ENCODE data around the gene GPR135. TPM values are rescaled to one million over a fixed set of nuclear protein-coding genes. Genes with fewer than 3 reads are reported as not detected.

GPR135 gene
- polyA plus RNA-seq, 1 donor (not counting 4 experiments of a cell fraction or from before 2014, with no cell fraction given), result 0.90 TPM

DNA sequence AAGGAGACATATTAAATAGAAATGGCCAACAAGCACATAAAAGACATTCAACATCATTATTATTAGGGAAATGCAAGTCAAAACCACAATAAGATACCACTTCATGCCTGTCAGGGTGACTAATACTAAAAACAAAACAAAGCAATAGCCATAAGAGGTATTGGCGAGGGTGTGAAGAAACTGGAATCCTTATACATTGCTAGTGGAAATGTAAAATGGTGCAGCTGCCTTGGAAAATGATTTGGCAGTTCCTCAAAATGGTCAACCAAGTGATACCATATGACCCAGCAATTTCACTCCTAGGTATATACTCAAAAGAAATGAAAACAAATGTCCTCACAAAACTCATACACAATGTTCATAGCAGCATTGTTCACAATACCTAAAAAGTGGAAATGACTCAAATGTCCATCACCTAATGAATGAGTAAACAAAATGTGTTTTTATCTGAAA lies 27.0 kb downstream of the GPR135 start:
- no peaks in the 10 kb centered on the region for H4K20me1 ChIP-seq (ENCODE audit: control insufficient read depth, extremely low read depth, insufficient read depth, low read length)
- DNase-seq (ENCODE audit: low read depth, low spot score) (no peak), FAIRE-seq (peak; percentile 82)
- no peak overlapping the region for H3K9ac ChIP-seq (ENCODE audit: control insufficient read depth, extremely low read depth, insufficient read depth, low read length)
- no peaks in the 10 kb centered on the region for H3K9me1 ChIP-seq (ENCODE audit: control insufficient read depth, extremely low read depth, insufficient read depth, low read length)
- no peaks in the 10 kb centered on the region for H3K27me3 ChIP-seq (ENCODE audit: control insufficient read depth, extremely low read depth, insufficient read depth, low read length)
- peak overlapping the region; percentile 34 for H3K4me2 ChIP-seq (ENCODE audit: control insufficient read depth, extremely low read depth, insufficient read depth, low read depth, low read length)
- no peak overlapping the region for H3K4me3 ChIP-seq (ENCODE audit: control insufficient read depth in 2 of 3, extremely low read depth in 1 of 3, insufficient read depth in 2 of 3, low read depth in 1 of 3, low read length in 3 of 3)
- H3K79me2 ChIP-seq (ENCODE audit: control insufficient read depth, insufficient read depth, low read length), result no peaks in the 10 kb centered on the region
- no peak overlapping the region for H3K27ac ChIP-seq (ENCODE audit: control insufficient read depth, insufficient read depth, low read length)
- peaks cover 10% of the 10 kb centered on the region for H3K4me1 ChIP-seq (ENCODE audit: control insufficient read depth, extremely low read depth, insufficient read depth, low read length)
- no peaks in the 10 kb centered on the region for H3K9me3 ChIP-seq (ENCODE audit: control insufficient read depth, low read depth, low read length)
- H2AFZ ChIP-seq (ENCODE audit: control insufficient read depth, low read length), result no peak overlapping the region
- H3K36me3 ChIP-seq (ENCODE audit: control insufficient read depth in 2 of 2, extremely low read depth in 1 of 2, insufficient read depth in 2 of 2, low read length in 2 of 2), result no peaks in the 10 kb centered on the region
- no peak for TF ChIP-seq EZH2 (IDR thresholded peaks at IDR 0.05; ENCODE audit: low read length)
- TF ChIP-seq, protein P1, sequence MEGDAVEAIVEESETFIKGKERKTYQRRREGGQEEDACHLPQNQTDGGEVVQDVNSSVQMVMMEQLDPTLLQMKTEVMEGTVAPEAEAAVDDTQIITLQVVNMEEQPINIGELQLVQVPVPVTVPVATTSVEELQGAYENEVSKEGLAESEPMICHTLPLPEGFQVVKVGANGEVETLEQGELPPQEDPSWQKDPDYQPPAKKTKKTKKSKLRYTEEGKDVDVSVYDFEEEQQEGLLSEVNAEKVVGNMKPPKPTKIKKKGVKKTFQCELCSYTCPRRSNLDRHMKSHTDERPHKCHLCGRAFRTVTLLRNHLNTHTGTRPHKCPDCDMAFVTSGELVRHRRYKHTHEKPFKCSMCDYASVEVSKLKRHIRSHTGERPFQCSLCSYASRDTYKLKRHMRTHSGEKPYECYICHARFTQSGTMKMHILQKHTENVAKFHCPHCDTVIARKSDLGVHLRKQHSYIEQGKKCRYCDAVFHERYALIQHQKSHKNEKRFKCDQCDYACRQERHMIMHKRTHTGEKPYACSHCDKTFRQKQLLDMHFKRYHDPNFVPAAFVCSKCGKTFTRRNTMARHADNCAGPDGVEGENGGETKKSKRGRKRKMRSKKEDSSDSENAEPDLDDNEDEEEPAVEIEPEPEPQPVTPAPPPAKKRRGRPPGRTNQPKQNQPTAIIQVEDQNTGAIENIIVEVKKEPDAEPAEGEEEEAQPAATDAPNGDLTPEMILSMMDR (optimal IDR thresholded peaks at IDR 0.05 in 1 of 3, IDR thresholded peaks at IDR 0.05 in 1 of 3, conservative IDR thresholded peaks at IDR 0.05 in 1 of 3; ENCODE audit: extremely low read depth in 1 of 3, insufficient read depth in 2 of 3, low read length in 3 of 3), result no peak
- dilution Hi-C loops (cut with MboI; ENCODE audit: extremely low pct_ligation_motif_present, low sequenced_read_pairs), result no loop called here

DNA sequence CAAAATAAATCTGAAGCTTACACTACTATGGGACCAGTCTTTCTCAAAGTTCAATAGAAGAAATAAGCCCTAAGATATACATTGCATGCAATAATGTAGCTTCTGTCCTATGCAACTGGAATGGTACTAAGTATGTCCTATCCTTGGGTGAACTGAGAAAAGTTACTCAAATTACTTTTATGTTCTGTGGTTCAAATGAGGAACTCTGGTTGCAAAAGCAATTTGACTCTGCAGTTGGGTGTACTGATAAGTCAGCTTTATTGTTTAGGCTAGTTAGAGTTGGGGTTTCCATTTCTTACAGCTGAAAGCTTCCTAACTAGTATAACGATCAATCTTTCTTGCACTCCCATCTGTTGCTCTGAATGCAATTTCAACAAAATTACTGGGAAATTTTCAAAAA lies 29.2 kb downstream of the GPR135 start:
- no peaks in the 10 kb centered on the region for H3K79me2 ChIP-seq (ENCODE audit: control insufficient read depth, insufficient read depth, low read length)
- no peaks in the 10 kb centered on the region for H4K20me1 ChIP-seq (ENCODE audit: control insufficient read depth, extremely low read depth, insufficient read depth, low read length)
- H3K9ac ChIP-seq (ENCODE audit: control insufficient read depth, extremely low read depth, insufficient read depth, low read length), result no peak overlapping the region
- H3K4me3 ChIP-seq (ENCODE audit: control insufficient read depth in 2 of 3, extremely low read depth in 1 of 3, insufficient read depth in 2 of 3, low read depth in 1 of 3, low read length in 3 of 3), result no peak overlapping the region
- H3K4me1 ChIP-seq (ENCODE audit: control insufficient read depth, extremely low read depth, insufficient read depth, low read length), result peaks cover 10% of the 10 kb centered on the region
- DNase-seq (ENCODE audit: low read depth, low spot score), result no peak
- H2AFZ ChIP-seq (ENCODE audit: control insufficient read depth, low read length), result no peak overlapping the region
- H3K36me3 ChIP-seq (ENCODE audit: control insufficient read depth in 2 of 2, extremely low read depth in 1 of 2, insufficient read depth in 2 of 2, low read length in 2 of 2), result no peaks in the 10 kb centered on the region
- dilution Hi-C loops (cut with MboI; ENCODE audit: extremely low pct_ligation_motif_present, low sequenced_read_pairs), result no loop called here
- H3K27me3 ChIP-seq (ENCODE audit: control insufficient read depth, extremely low read depth, insufficient read depth, low read length), result no peaks in the 10 kb centered on the region
- no peaks in the 10 kb centered on the region for H3K9me3 ChIP-seq (ENCODE audit: control insufficient read depth, low read depth, low read length)
- FAIRE-seq, result no peak
- no peaks in the 10 kb centered on the region for H3K9me1 ChIP-seq (ENCODE audit: control insufficient read depth, extremely low read depth, insufficient read depth, low read length)
- TF ChIP-seq EZH2 (IDR thresholded peaks at IDR 0.05; ENCODE audit: low read length), result no peak
- TF ChIP-seq, protein P1 (optimal IDR thresholded peaks at IDR 0.05 in 1 of 3, IDR thresholded peaks at IDR 0.05 in 1 of 3, conservative IDR thresholded peaks at IDR 0.05 in 1 of 3; ENCODE audit: extremely low read depth in 1 of 3, insufficient read depth in 2 of 3, low read length in 3 of 3), result no peak
- no peak overlapping the region for H3K4me2 ChIP-seq (ENCODE audit: control insufficient read depth, extremely low read depth, insufficient read depth, low read depth, low read length)
- no peak overlapping the region for H3K27ac ChIP-seq (ENCODE audit: control insufficient read depth, insufficient read depth, low read length)
